HCT116 (cell line): Measurements from ENCODE around the gene VASH2. TPM values are rescaled to one million over a fixed set of nuclear protein-coding genes. Genes with fewer than 3 reads are reported as not detected.
A peak's percentile ranks its signal among the peaks of the same experiment; 100 is the strongest.

Experiments
- ATAC-seq: fragments of 200-7000 bp; cut with Tn5 transposase; 2 replicates; pipeline ENCODE4 v1.9.1; 2020; ENCODE audit warnings: mild to moderate bottlenecking, moderate library complexity
- BruUV-seq: library from RNA; stranded (reverse); fragments of 400-500 nt; replicated peaks from 2 replicates; lab custom pipeline; 2021; lab: Mats Ljungman, UMichigan
- CTCF ChIA-PET: fragments of 300-600 bp; sonication (Branson Sonifier 250); formaldehyde crosslinking; loops from one replicate; lab custom pipeline; 2021; ENCODE audit warnings: antibody characterized with exemption; lab: Charles Lee
- POLR2A ChIA-PET: fragments of 300-600, 350-600 bp; sonication (Branson Sonifier 250); formaldehyde crosslinking; loops from one replicate; lab custom pipeline; 2021; ENCODE audit warnings: antibody characterized with exemption; lab: Charles Lee
- RAD21 ChIA-PET, 2 experiments: fragments of 300-600 bp; sonication (Branson Sonifier 250); formaldehyde crosslinking; loops; one replicate each; lab custom pipeline; 2023; ENCODE audit warnings: low total read pairs in 2 of 2; ENCODE audit not compliant: uncharacterized antibody in 2 of 2, unreplicated experiment in 2 of 2, low non-redundant PET in 1 of 2; lab: Charles Lee
- DNase-seq: peaks from one replicate; pipeline ENCODE4 v3.0.0-alpha.2; 2010; ENCODE audit warnings: low read depth, low spot score
- H2AFZ ChIP-seq: fragments of 200-600 bp; shearing (Covaris generic), sonication (generic); 2 replicates; pipeline ENCODE4 v1.6.1; 2017; ENCODE audit warnings: low read depth, mixed run types, mixed read lengths, antibody characterized with exemption, low read length; ENCODE audit not compliant: poor library complexity, severe bottlenecking
- H3K27ac ChIP-seq: 2 replicates; pipeline ENCODE4 v1.5.1; 2012; ENCODE audit warnings: low read depth, low read length
- H3K27me3 ChIP-seq: fragments of 200-600 bp; sonication (generic); 2 replicates; pipeline ENCODE4 v1.6.1; 2016; ENCODE audit warnings: mixed run types, low read length, mixed read lengths; ENCODE audit not compliant: insufficient read depth
- H3K36me3 ChIP-seq, 2 experiments: fragments of 200-500 bp in 1 of 2; fragments of 200-600 bp in 1 of 2; sonication (Bioruptor generic) in 1 of 2; sonication (generic) in 1 of 2; 2 replicates each; pipeline versions ENCODE4 v1.5.1 to v1.6.1; 2014 to 2016; ENCODE audit warnings: low read length in 2 of 2, inconsistent platforms in 1 of 2, mixed read lengths in 1 of 2, mixed run types in 1 of 2; ENCODE audit not compliant: insufficient read depth in 2 of 2, control insufficient read depth in 1 of 2
- H3K4me1 ChIP-seq, 2 experiments: fragments of 200-600 bp in 1 of 2; sonication (generic) in 1 of 2; 2 replicates each; pipeline versions ENCODE4 v1.5.1 to v1.6.1; 2012 to 2017; ENCODE audit warnings: low read length in 2 of 2, inconsistent platforms in 1 of 2, mild to moderate bottlenecking in 1 of 2, mixed read lengths in 1 of 2, mixed run types in 1 of 2, moderate library complexity in 1 of 2; ENCODE audit not compliant: insufficient read depth in 2 of 2, control insufficient read depth in 1 of 2
- H3K4me2 ChIP-seq: fragments of 200-600 bp; sonication (generic); 2 replicates; pipeline ENCODE4 v1.6.1; 2017; ENCODE audit warnings: mixed run types, low read length, mixed read lengths
- H3K4me3 ChIP-seq, 2 experiments: fragments of 200-600 bp in 1 of 2; sonication (generic) in 1 of 2; replicated peaks in 1 of 2; 2 replicates each; pipeline ENCODE4 v1.5.1; 2011 to 2016; ENCODE audit warnings: low read length in 2 of 2, control low read depth in 1 of 2, low read depth in 1 of 2, mild to moderate bottlenecking in 1 of 2, mixed read lengths in 1 of 2, mixed run types in 1 of 2
- H3K79me2 ChIP-seq: fragments of 200-600 bp; sonication (generic); 2 replicates; pipeline ENCODE4 v1.6.1; 2017; ENCODE audit warnings: mild to moderate bottlenecking, mixed run types, low read length, moderate library complexity, mixed read lengths; ENCODE audit not compliant: insufficient read depth
- H3K9ac ChIP-seq: fragments of 200-600 bp; sonication (generic); 2 replicates; pipeline ENCODE4 v1.6.1; 2016; ENCODE audit warnings: low read length, mixed read lengths
- H3K9me2 ChIP-seq: fragments of 200-600 bp; sonication (generic), shearing (Covaris generic); 2 replicates; pipeline ENCODE4 v1.6.1; 2017; ENCODE audit warnings: mixed run types, mild to moderate bottlenecking, moderate library complexity; ENCODE audit not compliant: insufficient read depth
- H3K9me3 ChIP-seq, 2 experiments: fragments of 200-500 bp in 1 of 2; fragments of 200-600 bp in 1 of 2; sonication (Bioruptor generic) in 1 of 2; sonication (generic) in 1 of 2; 2 replicates each; pipeline ENCODE4 v1.6.1; 2014 to 2017; ENCODE audit warnings: low read length in 2 of 2, mixed read lengths in 2 of 2, inconsistent platforms in 1 of 2, low read depth in 1 of 2, mild to moderate bottlenecking in 1 of 2, mixed run types in 1 of 2, moderate library complexity in 1 of 2; ENCODE audit not compliant: control insufficient read depth in 1 of 2, insufficient read depth in 1 of 2
- H4K20me1 ChIP-seq: fragments of 200-600 bp; sonication (generic), shearing (Covaris generic); 2 replicates; pipeline ENCODE4 v1.6.1; 2017; ENCODE audit warnings: mixed run types, mild to moderate bottlenecking, moderate library complexity; ENCODE audit not compliant: insufficient read depth
- EGR1 ChIP-seq: IDR thresholded peaks from 2 replicates; pipeline ENCODE4 v1.6.1; 2012; ENCODE audit warnings: low read depth
- FOSL1 ChIP-seq: IDR thresholded peaks from 2 replicates; pipeline ENCODE4 v1.6.1; 2012; ENCODE audit warnings: low read depth
- RAD21 ChIP-seq: IDR thresholded peaks from 2 replicates; pipeline ENCODE4 v1.6.1; 2012; ENCODE audit warnings: low read depth, mild to moderate bottlenecking
- ZNF274 ChIP-seq: fragments of 200-500 bp; sonication (Bioruptor generic); IDR thresholded peaks from 2 replicates; pipeline ENCODE4 v1.6.1; 2014; ENCODE audit warnings: mild to moderate bottlenecking, low read depth, low read length, inconsistent platforms
- intact Hi-C: fragments of 100-400 bp; cut with micrococcal nuclease; formaldehyde crosslinking; loops from 2 replicates; pipeline ENCODE4 v1.10.0; 2022
- total RNA-seq: library from RNA; stranded (reverse); gene quantifications from one replicate; pipeline ENCODE4 v1.2.1, GENCODE V29; 2021; ENCODE audit not compliant: unreplicated experiment
- TF ChIP-seq, protein P1 (sequence below), 3 experiments: fragments of 200-600 bp in 1 of 3; sonication (generic) in 1 of 3; IDR thresholded peaks in 2 of 3; conservative IDR thresholded peaks in 1 of 3; 2 replicates each; pipeline ENCODE4 v1.5.1; 2012 to 2017; ENCODE audit warnings: low read depth in 2 of 3, low read length in 2 of 3, antibody characterized with exemption in 1 of 3, borderline replicate concordance in 1 of 3, control low read depth in 1 of 3, mild to moderate bottlenecking in 1 of 3, mixed read lengths in 1 of 3, mixed run types in 1 of 3, moderate library complexity in 1 of 3; ENCODE audit not compliant: insufficient read depth in 1 of 3

Gene VASH2
- total RNA-seq, 1 experiment from 2014 or later: 5.7 TPM

DNA sequence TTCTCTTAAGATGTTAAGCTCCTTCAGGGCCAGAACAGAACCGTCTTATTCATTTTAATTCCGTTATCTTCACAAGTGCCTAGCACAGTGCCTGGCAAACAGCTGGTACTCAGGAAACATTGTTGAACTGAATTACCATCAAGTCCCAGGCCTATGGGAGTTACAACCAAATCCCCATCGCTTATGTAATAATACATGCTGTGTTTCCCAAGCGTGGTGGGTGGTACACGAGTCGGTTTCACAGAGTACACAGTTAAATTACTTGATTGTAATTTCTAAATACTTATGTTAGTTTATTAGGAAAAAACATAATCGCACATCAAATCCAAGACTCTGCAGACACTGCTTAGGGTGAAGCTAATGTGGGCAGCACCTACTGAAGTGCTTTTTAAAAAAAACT lies 64.3 kb downstream of the VASH2 start:
- Histone ChIP-seq H3K79me2 (peaks cover 37% of the 10 kb centered on the region), H3K9ac (peak overlapping the region; percentile 89), H3K27me3 (no peaks in the 10 kb centered on the region), H3K27ac (peak overlapping the region; percentile 94), H4K20me1 (no peaks in the 10 kb centered on the region), H2AFZ (no peak overlapping the region), H3K36me3 (no peaks in the 10 kb centered on the region; a peak in 1 of 4 replicates), H3K4me3 (peak overlapping the region; percentile 85 to 87), H3K4me2 (peak overlapping the region; percentile 86), H3K9me2 (no peaks in the 10 kb centered on the region), H3K9me3 (no peaks in the 10 kb centered on the region), H3K4me1 (peaks cover 0 to 27% of the 10 kb centered on the region in 2 experiments; a peak in 3 of 4 replicates)
- TF ChIP-seq ZNF274: no peak
- no peak for TF ChIP-seq RAD21
- no peak for TF ChIP-seq FOSL1
- TF ChIP-seq EGR1: no peak
- TF ChIP-seq, protein P1, sequence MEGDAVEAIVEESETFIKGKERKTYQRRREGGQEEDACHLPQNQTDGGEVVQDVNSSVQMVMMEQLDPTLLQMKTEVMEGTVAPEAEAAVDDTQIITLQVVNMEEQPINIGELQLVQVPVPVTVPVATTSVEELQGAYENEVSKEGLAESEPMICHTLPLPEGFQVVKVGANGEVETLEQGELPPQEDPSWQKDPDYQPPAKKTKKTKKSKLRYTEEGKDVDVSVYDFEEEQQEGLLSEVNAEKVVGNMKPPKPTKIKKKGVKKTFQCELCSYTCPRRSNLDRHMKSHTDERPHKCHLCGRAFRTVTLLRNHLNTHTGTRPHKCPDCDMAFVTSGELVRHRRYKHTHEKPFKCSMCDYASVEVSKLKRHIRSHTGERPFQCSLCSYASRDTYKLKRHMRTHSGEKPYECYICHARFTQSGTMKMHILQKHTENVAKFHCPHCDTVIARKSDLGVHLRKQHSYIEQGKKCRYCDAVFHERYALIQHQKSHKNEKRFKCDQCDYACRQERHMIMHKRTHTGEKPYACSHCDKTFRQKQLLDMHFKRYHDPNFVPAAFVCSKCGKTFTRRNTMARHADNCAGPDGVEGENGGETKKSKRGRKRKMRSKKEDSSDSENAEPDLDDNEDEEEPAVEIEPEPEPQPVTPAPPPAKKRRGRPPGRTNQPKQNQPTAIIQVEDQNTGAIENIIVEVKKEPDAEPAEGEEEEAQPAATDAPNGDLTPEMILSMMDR (IDR thresholded peaks at IDR 0.05 in 2 of 3, conservative IDR thresholded peaks at IDR 0.05 in 1 of 3; ENCODE audit: borderline replicate concordance in 1 of 3, insufficient read depth in 1 of 3, low read depth in 2 of 3, low read length in 2 of 3): no peak
- intact Hi-C loops: no loop called here
- no peak for DNase-seq
- ChIA-PET POLR2A (no interaction called here), RAD21 (no interaction called here), CTCF (no interaction called here)
- BruUV-seq: no TSS peak
- ATAC-seq: no peak
